CD4-positive, CD25-positive, alpha-beta regulatory T cell (primary cell): ENCODE measurements around the gene PDIA6. TPM values are rescaled to one million over a fixed set of nuclear protein-coding genes. Genes with fewer than 3 reads are reported as not detected.

ENCODE experiments used
- ATAC-seq, 2 donors: fragments of 150-1000 bp; cut with Tn5 transposase; one replicate each; pipeline ENCODE4 v1.10.0; 2021; ENCODE audit warnings: low read depth in 2 of 2, moderate number of reproducible peaks in 2 of 2, moderate library complexity in 1 of 2
- DNase-seq, 3 donors: peaks; one replicate each; pipeline versions ENCODE4 v3.0.0 to v3.0.0-alpha.2; 2012 to 2022; ENCODE audit warnings: mixed read lengths in 1 of 3
- H3K27ac ChIP-seq: one replicate; pipeline ENCODE4 v1.7.0; 2013; ENCODE audit warnings: mild to moderate bottlenecking, low read length; ENCODE audit not compliant: insufficient read depth, poor library complexity, severe bottlenecking
- H3K27me3 ChIP-seq: one replicate; pipeline ENCODE4 v1.7.0; 2013; ENCODE audit warnings: low read length; ENCODE audit not compliant: control insufficient read depth, insufficient read depth
- H3K36me3 ChIP-seq: one replicate; pipeline ENCODE4 v1.7.0; 2013; ENCODE audit warnings: mild to moderate bottlenecking, low read length, moderate library complexity; ENCODE audit not compliant: control insufficient read depth, insufficient read depth
- H3K4me1 ChIP-seq: 2 replicates; pipeline ENCODE4 v1.7.0; 2013; ENCODE audit warnings: mild to moderate bottlenecking, low read length; ENCODE audit not compliant: insufficient read depth, control insufficient read depth, poor library complexity, severe bottlenecking
- H3K4me3 ChIP-seq: one replicate; pipeline ENCODE4 v1.7.0; 2013; ENCODE audit warnings: low read depth, mild to moderate bottlenecking, low read length, moderate library complexity
- H3K9me3 ChIP-seq, 2 experiments: 1 replicate in 1 of 2; 2 replicates in 1 of 2; pipeline ENCODE4 v1.7.0; 2013; ENCODE audit warnings: low read length in 2 of 2, mild to moderate bottlenecking in 1 of 2, moderate library complexity in 1 of 2; ENCODE audit not compliant: control insufficient read depth in 2 of 2
- H3K27ac Mint-ChIP-seq, 3 donors: one replicate each; pipeline ENCODE4 v1.8.0; 2020 to 2022; ENCODE audit warnings: mild to moderate bottlenecking in 3 of 3, mixed read lengths in 3 of 3, moderate library complexity in 2 of 3
- H3K27me3 Mint-ChIP-seq: one replicate; pipeline ENCODE4 v1.8.0; 2022; ENCODE audit warnings: mild to moderate bottlenecking, mixed read lengths
- H3K36me3 Mint-ChIP-seq: one replicate; pipeline ENCODE4 v1.8.0; 2020; ENCODE audit warnings: mixed read lengths
- H3K4me1 Mint-ChIP-seq, 4 donors: one replicate each; pipeline ENCODE4 v1.8.0; 2020 to 2022; ENCODE audit warnings: mixed read lengths in 4 of 4, mild to moderate bottlenecking in 1 of 4
- H3K4me3 Mint-ChIP-seq, 4 donors: one replicate each; pipeline ENCODE4 v1.8.0; 2020 to 2022; ENCODE audit warnings: mild to moderate bottlenecking in 4 of 4, mixed read lengths in 4 of 4, moderate library complexity in 3 of 4
- H3K9me3 Mint-ChIP-seq, 7 donors: one replicate each; pipeline ENCODE4 v1.8.0; 2020 to 2022; ENCODE audit warnings: mixed read lengths in 7 of 7, mild to moderate bottlenecking in 3 of 7, moderate library complexity in 2 of 7
- polyA plus RNA-seq, 4 donors: library from polyadenylated mRNA; unstranded; fragments of 300-500 nt; fragmentation: Illumina TruSeq; gene quantifications; one replicate each; pipeline ENCODE4 v1.2.3, GENCODE V29; 2021
- total RNA-seq: library from RNA; stranded (reverse); gene quantifications from one replicate; pipeline ENCODE4 v1.2.3, GENCODE V29; 2022

The PDIA6 gene
- total and polyA plus RNA-seq, 5 donors from 2014 or later: 48.0 to 186 (median 116) TPM

GRCh38 chr2:10755621-10756020 is 57.0 kb downstream of the PDIA6 start:
- Histone ChIP-seq H3K4me3 (no peak overlapping the region), H3K27me3 (no peaks in the 10 kb centered on the region), H3K9me3 (no peaks in the 10 kb centered on the region), H3K36me3 (no peaks in the 10 kb centered on the region), H3K4me1 (no peaks in the 10 kb centered on the region), H3K27ac (no peak overlapping the region)
- DNase-seq (no peak), ATAC-seq (no peak)
- no peak overlapping the region for H3K4me3 Mint-ChIP-seq
- no peaks in the 10 kb centered on the region for H3K9me3 Mint-ChIP-seq
- H3K4me1 Mint-ChIP-seq: no peaks in the 10 kb centered on the region
- no peaks in the 10 kb centered on the region for H3K36me3 Mint-ChIP-seq
- H3K27ac Mint-ChIP-seq: no peak overlapping the region
- no peaks in the 10 kb centered on the region for H3K27me3 Mint-ChIP-seq

- no peak overlapping the region for H3K27ac ChIP-seq
- no peaks in the 10 kb centered on the region for H3K36me3 ChIP-seq
- no peak for ATAC-seq
- Mint-ChIP-seq H3K9me3 (no peaks in the 10 kb centered on the region), H3K4me1 (no peaks in the 10 kb centered on the region), H3K4me3 (no peak overlapping the region), H3K27ac (no peak overlapping the region), H3K36me3 (no peaks in the 10 kb centered on the region), H3K27me3 (no peaks in the 10 kb centered on the region)
- H3K4me1 ChIP-seq: no peaks in the 10 kb centered on the region
- H3K4me3 ChIP-seq: no peak overlapping the region
- DNase-seq: no peak
- H3K9me3 ChIP-seq: no peaks in the 10 kb centered on the region
- peaks cover 1% of the 10 kb centered on the region for H3K27me3 ChIP-seq
These were observed 58.7 kb downstream of the PDIA6 start for GRCh38 chr2:10753876-10754275.

- no peak for ATAC-seq
- H3K27me3 ChIP-seq: peaks cover 1% of the 10 kb centered on the region
- no peaks in the 10 kb centered on the region for H3K36me3 Mint-ChIP-seq
- H3K4me3 ChIP-seq: no peak overlapping the region
- H3K36me3 ChIP-seq: no peaks in the 10 kb centered on the region
- no peaks in the 10 kb centered on the region for H3K4me1 Mint-ChIP-seq
- H3K9me3 ChIP-seq: no peaks in the 10 kb centered on the region
- no peak overlapping the region for H3K27ac Mint-ChIP-seq
- H3K9me3 Mint-ChIP-seq: no peaks in the 10 kb centered on the region
- no peaks in the 10 kb centered on the region for H3K4me1 ChIP-seq
- H3K27ac ChIP-seq: no peak overlapping the region
- DNase-seq: no peak
- no peaks in the 10 kb centered on the region for H3K27me3 Mint-ChIP-seq
- no peak overlapping the region for H3K4me3 Mint-ChIP-seq
These were observed 59.4 kb downstream of the PDIA6 start for GRCh38 chr2:10753156-10753555.

GRCh38 chr2:10752236-10752635 is 60.3 kb downstream of the PDIA6 start:
- Histone ChIP-seq H3K4me3 (no peak overlapping the region), H3K27me3 (peaks cover 1% of the 10 kb centered on the region), H3K9me3 (no peaks in the 10 kb centered on the region), H3K4me1 (no peaks in the 10 kb centered on the region), H3K27ac (no peak overlapping the region), H3K36me3 (no peaks in the 10 kb centered on the region)
- H3K36me3 Mint-ChIP-seq: no peaks in the 10 kb centered on the region
- no peaks in the 10 kb centered on the region for H3K27me3 Mint-ChIP-seq
- DNase-seq: no peak
- H3K4me1 Mint-ChIP-seq: peaks cover 0 to 2% (median 0%) of the 10 kb centered on the region in 4 donors
- H3K4me3 Mint-ChIP-seq: no peak overlapping the region
- H3K27ac Mint-ChIP-seq: peak overlapping the region in 1 of 3 donors; percentile 91
- ATAC-seq: no peak
- H3K9me3 Mint-ChIP-seq: no peaks in the 10 kb centered on the region

GRCh38 chr2:10750610-10751009 is 62.0 kb downstream of the PDIA6 start:
- Mint-ChIP-seq H3K27me3 (no peaks in the 10 kb centered on the region), H3K4me3 (no peak overlapping the region), H3K9me3 (no peaks in the 10 kb centered on the region), H3K27ac (no peak overlapping the region), H3K36me3 (no peaks in the 10 kb centered on the region), H3K4me1 (peaks cover 2 to 8% (median 3%) of the 10 kb centered on the region in 4 donors)
- ATAC-seq (no peak), DNase-seq (no peak)
- H3K36me3 ChIP-seq: no peaks in the 10 kb centered on the region
- H3K4me3 ChIP-seq: no peak overlapping the region
- H3K9me3 ChIP-seq: no peaks in the 10 kb centered on the region
- peaks cover 1% of the 10 kb centered on the region for H3K27me3 ChIP-seq
- H3K4me1 ChIP-seq: no peaks in the 10 kb centered on the region
- H3K27ac ChIP-seq: no peak overlapping the region

- Mint-ChIP-seq H3K4me1 (peaks cover 6 to 11% (median 7%) of the 10 kb centered on the region in 4 donors), H3K27ac (no peak overlapping the region), H3K27me3 (peaks cover 5% of the 10 kb centered on the region), H3K36me3 (no peaks in the 10 kb centered on the region), H3K9me3 (no peaks in the 10 kb centered on the region), H3K4me3 (no peak overlapping the region)
- Histone ChIP-seq H3K27me3 (no peaks in the 10 kb centered on the region), H3K9me3 (no peaks in the 10 kb centered on the region), H3K4me1 (no peaks in the 10 kb centered on the region), H3K27ac (no peak overlapping the region), H3K36me3 (no peaks in the 10 kb centered on the region), H3K4me3 (no peak overlapping the region)
- DNase-seq (no peak), ATAC-seq (no peak)
These were observed 69.9 kb downstream of the PDIA6 start for GRCh38 chr2:10742666-10743065.

GRCh38 chr2:10741139-10741538 is 71.4 kb downstream of the PDIA6 start:
- Mint-ChIP-seq H3K27me3 (peaks cover 16% of the 10 kb centered on the region), H3K9me3 (no peaks in the 10 kb centered on the region), H3K27ac (no peak overlapping the region), H3K4me3 (no peak overlapping the region), H3K4me1 (peaks cover 6 to 8% (median 6%) of the 10 kb centered on the region in 4 donors), H3K36me3 (no peaks in the 10 kb centered on the region)
- Histone ChIP-seq H3K4me3 (no peak overlapping the region), H3K9me3 (no peaks in the 10 kb centered on the region), H3K36me3 (no peaks in the 10 kb centered on the region), H3K27ac (no peak overlapping the region), H3K4me1 (no peaks in the 10 kb centered on the region), H3K27me3 (no peaks in the 10 kb centered on the region)
- ATAC-seq (no peak), DNase-seq (no peak)

GRCh38 chr2:10740226-10740625 is 72.4 kb downstream of the PDIA6 start:
- Mint-ChIP-seq H3K27me3 (peaks cover 20% of the 10 kb centered on the region), H3K4me3 (no peak overlapping the region), H3K36me3 (no peaks in the 10 kb centered on the region), H3K27ac (no peak overlapping the region), H3K9me3 (no peaks in the 10 kb centered on the region), H3K4me1 (peaks cover 0 to under 1% (median 0%) of the 10 kb centered on the region in 4 donors)
- DNase-seq: no peak
- H3K27ac ChIP-seq: no peak overlapping the region
- H3K27me3 ChIP-seq: no peaks in the 10 kb centered on the region
- H3K9me3 ChIP-seq: no peaks in the 10 kb centered on the region
- no peaks in the 10 kb centered on the region for H3K36me3 ChIP-seq
- H3K4me3 ChIP-seq: no peak overlapping the region
- no peaks in the 10 kb centered on the region for H3K4me1 ChIP-seq
- ATAC-seq: no peak
